Sigmoid colon (tissue), 4 donors: ENCODE measurements around the gene GJB1.

Experiments used
- CTCF ChIP-seq, 4 experiments: fragments of 450-650 bp in 3 of 4; fragments of 200-600 bp in 1 of 4; IDR thresholded peaks; one replicate each; pipeline ENCODE4 v1.5.1; 2016 to 2019; ENCODE audit warnings: antibody characterized with exemption in 4 of 4, mild to moderate bottlenecking in 3 of 4, moderate library complexity in 2 of 4
- EP300 ChIP-seq, 4 donors: sonication (generic); formaldehyde crosslinking; IDR thresholded peaks; one replicate each; pipeline ENCODE4 v1.6.1; 2017; ENCODE audit warnings: antibody characterized with exemption in 4 of 4
- POLR2A ChIP-seq, 2 donors: fragments of 450-650 bp; IDR thresholded peaks; one replicate each; pipeline ENCODE4 v1.6.1; 2016; ENCODE audit warnings: antibody characterized with exemption in 2 of 2, mild to moderate bottlenecking in 2 of 2, moderate library complexity in 2 of 2
- POLR2AphosphoS5 ChIP-seq, 4 donors: sonication (generic); formaldehyde crosslinking; IDR thresholded peaks; one replicate each; pipeline ENCODE4 v1.6.1; 2017; ENCODE audit warnings: antibody characterized with exemption in 4 of 4

- TF ChIP-seq POLR2A (IDR thresholded peaks at IDR 0.05) (peak; percentile 44 to 65), POLR2AphosphoS5 (IDR thresholded peaks at IDR 0.05) (peak; percentile 80 to 91 (median 86)), CTCF (IDR thresholded peaks at IDR 0.05) (no peak), EP300 (IDR thresholded peaks at IDR 0.05) (no peak)
Observed at GRCh38 chrX:71181910-71182799, 40.9 kb upstream of the GJB1 start.
